ENCODE data around the gene SLC44A2. TPM values are rescaled to one million over a fixed set of nuclear protein-coding genes. Genes with fewer than 3 reads are reported as not detected.

Gene SLC44A2
- total and polyA plus RNA-seq, 2 of the 13 experiments (the other 11 are each of a cell fraction or from before 2014, with no cell fraction given) = 2.4 to 5.6 TPM

GRCh38 chr19:10637894-10638293, 12.5 kb downstream of the SLC44A2 start:
- Histone ChIP-seq H3K27me3 (ENCODE audit: control insufficient read depth in 1 of 2, insufficient read depth in 2 of 2, low read length in 2 of 2) (no peaks in the 10 kb centered on the region), H3K36me3 (replicated peaks in 1 of 2; ENCODE audit: control insufficient read depth in 1 of 2, insufficient read depth in 2 of 2, low read length in 2 of 2) (no peaks in the 10 kb centered on the region), H3K27ac (ENCODE audit: extremely low read length, insufficient read depth, low read length) (no peak overlapping the region), H3K4me3 (replicated peaks in 1 of 3; ENCODE audit: insufficient read depth in 1 of 3, low read depth in 2 of 3, low read length in 3 of 3) (no peak overlapping the region), H3K9ac (ENCODE audit: insufficient read depth, low read depth, low read length) (no peak overlapping the region), H3K9me3 (ENCODE audit: low read length) (no peaks in the 10 kb centered on the region), H3K4me1 (ENCODE audit: insufficient read depth, low read length) (peaks cover 63% of the 10 kb centered on the region), H2AFZ (ENCODE audit: low read length) (no peak overlapping the region), H3K4me2 (ENCODE audit: low read depth, low read length) (no peak overlapping the region), H4K20me1 (ENCODE audit: insufficient read depth, low read length) (no peaks in the 10 kb centered on the region), H3K79me2 (ENCODE audit: insufficient read depth, low read length) (no peaks in the 10 kb centered on the region)
- WGBS (ENCODE audit: low lambda C conversion rate) = 84% methylated on average over 8 of the region's 8 CpGs
- in situ Hi-C loops (cut with HindIII; ENCODE audit: extremely low pct_ligation_motif_present, low pct_unique_long_range_greater_than_20kb) (no loop called here), intact Hi-C loops (cut with micrococcal nuclease; ENCODE audit: unreplicated experiment) (no loop called here)
- ChIA-PET POLR2A (interaction anchor here (2.0 kb wide), 1 partner anchor 15 kb away, joined by 7 read pairs; no protein-coding TSS in a partner anchor), CTCF (ENCODE audit: low intra/inter-chr PET ratio, low total read pairs) (no interaction called here)
- DNase-seq (ENCODE audit: low spot score) = no peak
- ATAC-seq = no peak
- no TSS peak for BruUV-seq (replicated peaks)
- no peak for FAIRE-seq
- TF ChIP-seq ZBTB14 (CRISPR knock-in tag; IDR thresholded peaks at IDR 0.05) (no peak), PATZ1 (CRISPR knock-in tag; IDR thresholded peaks at IDR 0.05) (no peak), ETV5 (CRISPR knock-in tag; IDR thresholded peaks at IDR 0.05; ENCODE audit: borderline replicate concordance) (no peak), ISX (CRISPR knock-in tag; conservative IDR thresholded peaks at IDR 0.05) (no peak), NCOA2 (CRISPR knock-in tag; IDR thresholded peaks at IDR 0.05) (no peak), JARID2 (CRISPR knock-in tag; IDR thresholded peaks at IDR 0.05; ENCODE audit: insufficient replicate concordance) (no peak), THAP9 (CRISPR knock-in tag; IDR thresholded peaks at IDR 0.05; ENCODE audit: borderline replicate concordance) (no peak), ZNF205 (CRISPR knock-in tag; IDR thresholded peaks at IDR 0.05) (no peak), ZNF816 (CRISPR knock-in tag; IDR thresholded peaks at IDR 0.05; ENCODE audit: borderline replicate concordance) (no peak), SOX13 (IDR thresholded peaks at IDR 0.05) (no peak), SOX13 (CRISPR knock-in tag; conservative IDR thresholded peaks at IDR 0.05 in 1 of 2, IDR thresholded peaks at IDR 0.05 in 1 of 2) (no peak), KMT2A (CRISPR knock-in tag; IDR thresholded peaks at IDR 0.05) (no peak), ZNF772 (CRISPR knock-in tag; IDR thresholded peaks at IDR 0.05) (no peak), TFAP4 (IDR thresholded peaks at IDR 0.05; ENCODE audit: borderline replicate concordance, low read depth) (no peak), STAT6 (CRISPR knock-in tag; IDR thresholded peaks at IDR 0.05; ENCODE audit: borderline replicate concordance) (no peak), ZNF180 (CRISPR knock-in tag; IDR thresholded peaks at IDR 0.05; ENCODE audit: borderline replicate concordance, low read depth) (no peak)

Data from HepG2 (cell line).